Fibroblast of gingiva (primary cell): ENCODE measurements around the gene POU3F1.

Source experiments
- DNase-seq: peaks from one replicate; pipeline ENCODE4 v3.0.0-alpha.2; 2011; ENCODE audit warnings: low read depth

Gene POU3F1

GRCh38 chr1:38028105-38028591, 18.4 kb downstream of the POU3F1 start:
- no peak for DNase-seq

DNA sequence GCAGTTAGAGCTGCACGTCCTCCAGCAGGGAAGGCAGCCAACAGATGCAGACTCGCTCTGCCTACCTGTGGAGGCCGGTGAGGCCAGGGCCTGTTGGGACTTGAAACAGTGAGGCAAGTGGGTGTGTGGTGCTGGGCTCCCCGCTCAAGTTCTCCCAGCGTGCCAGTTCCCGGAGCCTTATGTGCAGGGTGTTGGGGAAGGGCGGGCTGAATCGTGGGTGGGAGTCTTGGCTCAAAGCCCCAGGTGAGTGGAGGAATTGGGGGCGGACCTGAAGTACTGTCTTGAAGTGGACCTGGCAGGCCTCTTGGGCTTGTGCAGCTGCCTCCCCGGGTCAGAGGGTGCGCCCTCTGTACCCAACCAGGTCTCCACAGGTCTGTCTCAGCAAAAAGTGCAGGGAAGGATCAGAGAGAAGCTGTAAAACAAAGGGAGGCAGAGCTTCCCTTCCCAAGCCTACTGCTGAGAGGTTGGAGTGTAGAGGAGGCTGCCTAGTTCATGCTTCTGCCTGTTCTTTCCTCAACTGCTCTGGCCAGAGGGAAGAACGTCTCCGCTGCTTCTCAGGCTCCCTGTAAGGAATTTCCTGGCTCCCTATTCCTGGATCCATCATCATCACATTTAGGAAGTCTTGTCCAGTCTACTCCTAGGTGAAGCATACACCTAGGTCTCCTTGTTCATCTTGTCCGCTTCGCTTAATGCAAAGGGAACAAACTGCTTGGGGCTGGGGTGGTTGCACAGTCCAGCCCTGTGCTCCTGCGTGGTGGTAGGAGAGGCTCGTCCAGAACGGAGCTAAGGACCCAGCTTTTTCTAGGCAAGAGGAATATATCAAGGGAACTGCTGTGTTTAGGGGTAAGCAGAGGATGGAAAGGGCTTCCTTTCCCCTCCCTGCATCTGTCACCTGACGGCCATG, 19.1 kb downstream of the POU3F1 start:
- DNase-seq = no peak

GRCh38 chr1:38026592-38027200, 19.9 kb downstream of the POU3F1 start:
- DNase-seq = peak; percentile 33

GRCh38 chr1:38025664-38026063, 20.9 kb downstream of the POU3F1 start:
- no peak for DNase-seq

DNA sequence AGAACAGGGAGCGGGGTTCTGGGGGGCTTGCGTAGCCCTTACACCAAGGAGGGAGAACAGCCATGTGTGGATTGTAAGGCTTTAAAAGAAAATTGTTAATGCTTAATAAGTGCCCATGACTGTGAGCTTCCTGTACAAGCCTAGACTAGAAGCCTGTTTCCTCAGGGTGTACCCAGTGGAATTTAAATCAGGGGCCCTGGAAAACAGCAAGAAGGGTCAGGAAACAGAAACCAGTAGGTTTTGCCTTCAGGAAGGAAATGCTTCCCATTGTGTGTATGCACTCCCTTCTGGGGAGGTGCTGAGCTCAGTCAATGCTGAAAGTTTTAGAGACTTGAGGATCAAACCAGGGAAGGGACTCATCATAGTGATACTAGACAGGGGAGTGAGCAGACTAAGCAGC, 21.4 kb downstream of the POU3F1 start:
- DNase-seq = no peak

DNA sequence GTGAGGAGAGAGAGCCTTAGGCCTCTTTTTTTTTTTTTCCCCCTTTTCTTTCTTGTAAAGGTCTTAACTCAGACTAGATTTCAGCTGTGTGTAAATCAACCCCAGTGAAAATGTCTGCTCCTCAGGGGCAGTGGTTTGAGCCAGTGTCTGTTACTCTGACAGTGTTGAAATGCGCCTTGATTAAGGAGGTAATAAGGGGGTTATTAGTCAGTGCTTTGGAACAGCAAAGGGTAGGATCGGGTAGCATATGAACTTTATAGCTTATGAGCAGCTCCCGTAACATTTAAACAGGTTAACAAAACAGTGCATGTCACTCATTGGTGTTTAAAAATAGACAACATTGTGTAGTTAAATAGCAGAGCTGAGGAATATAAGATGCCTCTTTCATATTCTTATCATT, 23.8 kb downstream of the POU3F1 start:
- DNase-seq = no peak

GRCh38 chr1:38021969-38022368, 24.6 kb downstream of the POU3F1 start:
- no peak for DNase-seq

DNA sequence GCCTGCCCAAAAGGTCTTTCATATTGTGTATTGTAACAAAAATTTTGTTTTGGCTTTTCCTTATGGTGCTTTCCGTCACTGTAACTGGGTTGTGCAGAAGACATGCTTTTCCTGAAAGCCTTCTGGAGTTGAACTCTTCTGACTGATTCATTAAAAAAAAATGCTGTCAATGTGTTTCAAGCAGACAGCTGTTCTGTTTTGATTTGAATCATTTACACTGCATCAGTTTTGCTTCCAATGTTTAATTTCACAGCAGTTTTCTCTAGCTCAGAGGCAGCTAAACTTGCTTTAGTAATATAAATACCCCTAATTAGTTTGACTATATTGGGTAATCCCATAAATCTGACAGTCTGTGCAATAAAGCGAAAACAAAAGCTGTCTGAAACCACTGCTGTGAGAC, 26.2 kb downstream of the POU3F1 start:
- DNase-seq = no peak

GRCh38 chr1:38018864-38019343, 27.7 kb downstream of the POU3F1 start:
- no peak for DNase-seq

- DNase-seq = no peak
These were observed 30.4 kb downstream of the POU3F1 start for GRCh38 chr1:38015978-38016725.

DNA sequence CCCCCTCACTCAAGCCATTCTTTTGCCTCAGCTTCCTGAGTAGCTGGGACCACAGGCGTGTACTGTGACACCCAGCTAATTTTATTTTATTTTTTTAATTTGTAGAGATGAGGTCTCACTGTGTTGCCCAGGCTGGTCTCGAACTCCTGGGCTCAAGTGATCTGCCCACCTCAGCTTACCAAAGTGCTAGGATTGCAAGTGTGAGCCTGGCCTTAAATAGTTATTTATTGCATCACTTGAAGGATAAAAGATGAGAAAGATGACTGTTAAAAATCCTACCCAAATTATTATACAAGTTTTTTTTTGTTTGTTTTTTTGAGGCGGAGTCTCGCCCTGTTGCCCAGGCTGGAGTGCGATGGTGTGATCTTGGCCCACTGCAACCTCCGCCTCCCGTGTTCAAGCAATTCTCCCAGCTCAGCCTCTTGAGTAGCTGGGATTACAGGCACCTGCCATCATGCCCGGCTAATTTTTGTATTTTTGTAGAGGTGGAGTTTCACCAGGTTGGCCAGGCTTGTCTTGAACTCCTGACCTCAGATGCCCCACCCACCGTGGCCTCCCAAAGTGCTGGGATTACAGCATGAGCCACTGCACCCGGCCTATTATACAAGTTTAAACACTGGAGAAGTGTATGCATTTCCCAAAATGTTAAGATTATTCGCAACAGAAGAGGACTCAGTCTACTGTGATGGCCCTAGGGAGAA, 31.7 kb downstream of the POU3F1 start:
- no peak for DNase-seq

DNA sequence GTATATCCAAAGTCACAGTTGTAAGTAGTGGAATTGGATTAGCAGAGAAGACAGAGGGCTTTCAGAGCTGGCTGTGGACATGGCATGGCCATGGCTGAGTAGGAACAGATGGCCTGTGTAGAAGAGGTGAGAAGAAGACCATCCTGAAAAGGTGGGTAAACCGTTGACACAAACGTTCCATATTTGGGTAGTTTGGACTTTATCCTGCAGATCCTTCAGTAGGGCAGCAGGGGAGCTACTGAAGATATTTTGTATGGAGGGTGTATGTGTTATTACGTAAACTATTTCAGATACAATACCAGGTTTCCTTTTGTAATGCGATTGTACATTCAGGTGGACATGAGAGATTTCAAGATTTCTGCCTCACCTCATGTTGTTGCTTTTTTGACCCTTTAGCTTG, 32.4 kb downstream of the POU3F1 start:
- DNase-seq = no peak

DNA sequence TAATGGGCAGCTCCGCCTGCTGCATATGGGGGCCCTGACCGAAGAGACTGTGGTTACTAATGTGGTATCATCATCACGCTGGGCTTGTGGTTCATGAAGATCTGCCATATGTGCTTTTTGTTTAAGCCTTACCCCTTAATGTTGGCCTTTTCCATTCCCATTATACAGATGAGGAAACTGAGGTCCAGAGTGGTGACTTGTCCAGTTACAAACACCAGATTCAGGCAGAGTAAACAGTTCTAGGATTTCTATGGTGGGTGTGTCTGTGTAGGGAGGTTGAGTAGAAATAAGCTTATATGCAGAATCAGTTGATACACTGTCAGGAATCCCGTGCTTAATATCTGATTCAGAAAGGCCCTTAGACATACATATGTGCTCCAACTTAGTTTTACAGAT, 33.4 kb downstream of the POU3F1 start:
- no peak for DNase-seq

DNA sequence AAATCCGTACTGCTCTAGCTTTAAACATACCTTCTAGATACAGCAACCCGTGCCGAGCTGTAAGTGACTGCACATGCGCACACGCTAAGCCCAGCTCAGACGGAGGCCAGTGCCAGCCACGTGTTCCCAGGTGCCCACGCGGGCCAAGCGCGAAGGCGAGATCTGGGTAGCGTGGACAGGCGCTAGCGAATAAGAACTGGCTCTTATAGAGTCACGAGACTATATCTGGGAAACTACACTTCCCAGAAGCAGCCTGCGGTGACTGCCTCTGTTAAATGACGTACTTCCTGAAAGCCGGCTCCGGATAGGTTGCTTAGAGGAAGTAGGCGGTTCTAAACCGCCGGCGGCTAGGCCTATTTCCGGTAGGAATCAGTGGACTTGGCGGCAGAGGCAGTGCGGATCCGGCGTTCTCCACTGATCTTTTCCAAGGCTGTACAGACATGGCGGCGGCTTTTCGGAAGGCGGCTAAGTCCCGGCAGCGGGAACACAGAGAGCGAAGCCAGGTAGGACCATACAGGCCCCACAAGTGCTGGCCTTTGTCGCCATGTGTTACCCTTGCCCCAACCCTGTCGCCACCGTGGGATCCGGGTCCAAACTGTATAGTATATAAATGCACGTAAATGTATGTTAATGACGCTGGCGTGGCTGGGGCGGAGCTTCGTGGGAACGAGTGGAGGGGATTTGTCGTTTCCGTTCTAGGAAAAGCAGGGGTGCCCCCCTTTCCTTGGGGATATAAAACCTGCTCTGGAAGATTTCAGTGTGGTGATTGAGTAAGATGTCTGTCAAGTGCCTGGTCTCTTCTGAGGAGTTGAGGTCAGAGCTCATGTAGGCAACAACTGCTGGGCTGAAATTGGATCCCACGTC, 34.0 kb downstream of the POU3F1 start, which contains the start of gene UTP11:
UTP11 (plus strand) TSS at position 372 of the 864 bp plus-strand sequence; CDS start at position 441, 69 bp downstream.
- DNase-seq = peak; percentile 99

- no peak for DNase-seq
These were observed 36.8 kb downstream of the POU3F1 start for GRCh38 chr1:38009841-38010180.

DNA sequence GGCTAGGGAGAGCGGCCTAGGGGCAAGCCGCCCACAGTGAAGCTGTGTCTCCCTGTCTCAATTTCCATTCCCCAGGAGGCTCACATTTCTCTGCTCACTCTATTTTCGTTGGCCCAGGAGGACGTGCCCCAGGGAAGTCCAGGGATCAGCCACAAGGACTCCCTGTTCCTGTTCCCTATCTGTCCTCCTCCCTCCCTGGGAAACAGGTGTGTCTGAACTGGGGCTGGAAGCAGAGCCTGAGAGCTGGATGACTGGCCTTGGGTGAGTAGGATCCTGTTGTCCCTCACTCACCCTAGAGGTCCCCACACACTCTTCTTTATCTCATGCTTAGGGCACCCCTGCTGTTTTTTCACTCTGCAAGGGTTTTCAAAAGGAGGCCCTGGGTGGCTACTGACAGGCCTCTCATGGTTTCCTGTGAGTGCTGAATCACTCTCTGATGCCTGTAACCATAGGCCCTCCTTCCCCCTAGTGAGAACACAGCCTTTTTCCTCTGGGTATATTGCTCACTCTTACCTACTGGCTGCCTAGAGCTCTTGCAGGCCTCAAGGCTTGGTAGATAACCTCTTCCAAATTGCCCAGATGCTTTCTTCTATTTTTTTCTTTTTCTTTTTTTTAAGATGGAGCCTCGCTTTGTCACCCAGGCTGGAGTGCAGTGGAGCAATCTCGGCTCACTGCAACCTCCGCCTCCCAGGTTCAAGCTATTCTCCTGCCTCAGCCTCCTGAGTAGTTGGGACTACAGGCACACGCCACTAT, 37.3 kb downstream of the POU3F1 start:
- DNase-seq = no peak

DNA sequence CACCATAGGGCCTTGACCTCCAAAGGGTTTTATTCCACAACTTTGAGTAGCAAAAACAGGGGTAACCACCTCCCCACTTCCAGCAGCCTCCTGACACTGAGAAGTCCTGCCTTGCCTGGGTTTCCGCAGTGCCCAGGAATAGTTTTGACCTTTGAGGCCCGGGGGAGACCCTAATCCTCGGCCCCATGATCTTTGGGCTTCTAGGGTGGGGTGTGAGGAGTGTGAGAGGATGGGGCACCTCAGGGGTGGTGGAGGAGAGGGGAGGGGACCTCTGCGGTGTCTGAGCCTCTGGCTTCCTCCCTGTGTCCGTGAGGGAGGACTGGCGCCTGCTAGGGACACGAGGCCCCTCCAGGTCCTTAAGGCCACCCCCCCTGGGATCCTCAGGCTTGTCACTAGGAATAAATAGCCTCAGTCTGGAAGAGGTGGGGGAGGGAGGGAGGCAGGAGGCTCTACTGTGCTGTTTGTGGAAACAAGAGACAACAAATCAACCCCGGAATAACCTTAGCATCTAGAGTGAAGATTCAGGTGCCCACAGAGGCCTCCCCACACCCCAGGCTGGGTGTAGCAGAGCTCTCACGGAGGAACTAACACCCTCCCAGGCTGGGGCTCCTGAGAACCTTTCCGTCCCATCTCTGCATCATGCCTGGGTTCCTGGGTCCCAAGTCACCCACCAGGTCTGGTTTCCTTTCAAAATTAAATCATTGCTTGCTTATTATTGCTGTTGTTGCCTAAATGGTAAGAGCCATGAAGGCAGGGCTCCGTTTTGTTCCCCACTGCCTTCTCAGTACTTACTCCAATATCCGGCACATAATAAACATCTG, 40.4 kb downstream of the POU3F1 start:
- no peak for DNase-seq

DNA sequence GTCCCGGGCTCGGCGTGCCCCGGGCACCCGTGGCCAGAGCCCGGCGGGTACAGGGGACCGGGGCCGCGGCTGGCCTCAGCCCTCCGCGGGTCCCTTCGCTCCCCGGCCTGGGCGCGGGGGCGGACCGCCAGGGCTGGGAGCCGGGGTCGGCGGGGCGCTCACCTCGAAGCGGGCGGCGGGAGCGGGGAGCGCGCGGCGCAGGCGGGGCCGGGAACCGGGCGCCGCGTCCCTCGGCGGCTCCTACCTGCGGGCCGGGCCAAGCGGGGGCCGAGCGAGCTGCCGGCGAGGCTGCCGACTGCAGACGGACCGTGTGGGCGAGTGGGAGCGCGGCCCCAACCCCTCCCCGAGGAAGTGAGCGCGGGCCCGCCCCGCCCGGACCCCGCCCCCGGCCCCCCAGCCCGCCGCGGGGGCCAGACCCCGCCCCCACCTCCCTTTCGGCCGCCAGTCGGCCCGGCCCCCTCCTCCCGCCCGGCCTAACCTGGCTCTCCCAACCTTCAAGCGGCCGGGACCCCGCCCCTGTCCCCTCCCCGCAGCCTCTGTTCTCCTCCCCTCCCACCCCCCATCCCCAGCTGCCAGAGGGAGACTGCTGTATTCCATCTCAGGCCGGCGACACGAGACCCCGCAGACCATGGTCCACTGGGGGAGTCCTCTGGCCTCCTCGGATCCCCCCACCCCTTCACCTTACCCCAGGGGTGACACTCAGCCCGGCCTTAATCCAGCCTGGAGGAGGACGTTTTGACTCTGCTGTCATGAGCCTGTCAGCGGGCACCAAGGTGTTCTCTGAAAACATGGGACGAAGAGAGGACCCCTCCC, 41.2 kb downstream of the POU3F1 start, which contains the start of gene FHL3:
FHL3 (minus strand) TSS at position 320 of the 813 bp plus-strand sequence. CDS start 6,102 bp downstream, outside the sequence.
- DNase-seq = no peak
